RWPE2 (cell line): Measurements from ENCODE around the gene RABL6.

Source experiments
- ATAC-seq: fragments of 200-7000 bp; cut with Tn5 transposase; 3 replicates; pipeline ENCODE4 v1.9.1; 2021; ENCODE audit warnings: low read depth
- DNase-seq: peaks from one replicate; pipeline ENCODE4 v3.0.0-alpha.2; 2020; ENCODE audit warnings: low spot score
- H3K27ac ChIP-seq: fragments of 450-650 bp; 2 replicates; pipeline ENCODE4 v1.5.1; 2017; ENCODE audit warnings: mild to moderate bottlenecking; ENCODE audit not compliant: poor library complexity, severe bottlenecking
- H3K27me3 ChIP-seq: fragments of 250-450 bp; sonication (Bioruptor Pico); 2 replicates; pipeline ENCODE4 v1.5.1; 2021; ENCODE audit warnings: mild to moderate bottlenecking, moderate library complexity; ENCODE audit not compliant: insufficient read depth, poor library complexity, severe bottlenecking
- H3K36me3 ChIP-seq: fragments of 250-450 bp; sonication (Bioruptor Pico); 2 replicates; pipeline ENCODE4 v1.5.1; 2020; ENCODE audit warnings: low read depth, mild to moderate bottlenecking, moderate library complexity
- H3K4me1 ChIP-seq: fragments of 250-450 bp; sonication (Bioruptor Pico); 2 replicates; pipeline ENCODE4 v1.5.1; 2021; ENCODE audit warnings: mild to moderate bottlenecking, moderate library complexity; ENCODE audit not compliant: insufficient read depth, poor library complexity, severe bottlenecking
- H3K4me3 ChIP-seq: fragments of 250-450 bp; sonication (Bioruptor Pico); 2 replicates; pipeline ENCODE4 v1.5.1; 2021; ENCODE audit warnings: mild to moderate bottlenecking, moderate library complexity; ENCODE audit not compliant: severe bottlenecking
- H3K9me3 ChIP-seq: fragments of 250-450 bp; sonication (Bioruptor Pico); 2 replicates; pipeline ENCODE4 v1.5.1; 2021; ENCODE audit warnings: mild to moderate bottlenecking, moderate library complexity; ENCODE audit not compliant: severe bottlenecking
- TF ChIP-seq, protein P1 (sequence below): fragments of 450-650 bp; IDR thresholded peaks from one replicate; pipeline ENCODE4 v1.5.1; 2017; ENCODE audit warnings: mild to moderate bottlenecking, moderate library complexity; ENCODE audit not compliant: poor library complexity, severe bottlenecking

Gene RABL6

DNA sequence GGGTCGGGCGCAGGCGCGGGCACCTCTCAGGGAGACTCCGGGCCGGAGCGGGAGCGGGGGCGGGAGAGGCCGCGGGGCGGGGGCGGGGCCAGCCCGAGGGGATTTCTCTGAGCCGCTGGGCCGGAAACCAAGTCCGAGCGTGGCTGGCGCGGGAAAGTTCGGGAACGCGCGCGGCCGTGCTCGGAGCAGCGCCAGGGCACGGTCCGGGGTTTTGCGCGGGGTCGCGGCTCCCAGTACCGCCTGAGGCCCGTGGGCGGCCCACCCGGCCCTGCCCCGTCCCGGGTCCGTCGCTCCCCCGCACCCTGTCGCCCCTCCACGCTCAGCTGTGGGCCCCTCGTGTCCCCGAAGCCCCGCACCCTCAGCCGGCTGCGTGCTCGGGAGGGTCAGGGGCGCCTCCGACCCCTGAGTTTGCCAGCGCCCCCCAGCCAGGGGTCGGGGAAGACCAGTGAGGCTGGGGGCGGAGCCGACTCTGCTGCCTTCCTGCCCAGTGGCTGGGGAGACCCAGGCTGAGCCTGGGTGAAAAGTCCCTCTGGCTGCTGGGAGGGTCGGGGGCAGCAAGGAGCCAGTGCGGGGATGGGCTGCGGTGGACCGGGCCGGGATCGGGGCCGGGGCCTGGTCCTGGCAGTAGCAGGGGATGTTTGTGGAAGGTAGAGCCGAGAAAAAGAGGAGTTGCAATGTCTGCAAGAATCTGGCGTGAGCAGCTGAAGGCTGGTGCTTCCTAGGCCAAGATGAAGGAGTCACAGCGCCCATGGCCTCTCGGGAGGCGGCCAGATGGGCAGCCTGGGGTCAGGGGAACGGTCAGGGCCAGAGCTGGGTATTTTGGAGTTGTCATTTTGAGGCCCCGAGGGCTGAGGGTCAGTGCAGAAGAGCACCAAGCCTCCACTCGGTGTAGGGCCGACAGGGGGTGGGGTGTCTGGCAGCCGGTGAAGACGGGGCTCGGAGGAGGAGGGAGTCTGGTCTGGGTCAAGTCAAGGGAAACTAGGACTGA lies 79.2 kb downstream of the RABL6 start:
- TF ChIP-seq, protein P1, sequence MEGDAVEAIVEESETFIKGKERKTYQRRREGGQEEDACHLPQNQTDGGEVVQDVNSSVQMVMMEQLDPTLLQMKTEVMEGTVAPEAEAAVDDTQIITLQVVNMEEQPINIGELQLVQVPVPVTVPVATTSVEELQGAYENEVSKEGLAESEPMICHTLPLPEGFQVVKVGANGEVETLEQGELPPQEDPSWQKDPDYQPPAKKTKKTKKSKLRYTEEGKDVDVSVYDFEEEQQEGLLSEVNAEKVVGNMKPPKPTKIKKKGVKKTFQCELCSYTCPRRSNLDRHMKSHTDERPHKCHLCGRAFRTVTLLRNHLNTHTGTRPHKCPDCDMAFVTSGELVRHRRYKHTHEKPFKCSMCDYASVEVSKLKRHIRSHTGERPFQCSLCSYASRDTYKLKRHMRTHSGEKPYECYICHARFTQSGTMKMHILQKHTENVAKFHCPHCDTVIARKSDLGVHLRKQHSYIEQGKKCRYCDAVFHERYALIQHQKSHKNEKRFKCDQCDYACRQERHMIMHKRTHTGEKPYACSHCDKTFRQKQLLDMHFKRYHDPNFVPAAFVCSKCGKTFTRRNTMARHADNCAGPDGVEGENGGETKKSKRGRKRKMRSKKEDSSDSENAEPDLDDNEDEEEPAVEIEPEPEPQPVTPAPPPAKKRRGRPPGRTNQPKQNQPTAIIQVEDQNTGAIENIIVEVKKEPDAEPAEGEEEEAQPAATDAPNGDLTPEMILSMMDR: no peak
- H3K36me3 ChIP-seq: peaks cover 23% of the 10 kb centered on the region
- H3K9me3 ChIP-seq: no peaks in the 10 kb centered on the region
- H3K27me3 ChIP-seq: no peaks in the 10 kb centered on the region
- peak overlapping the region; percentile 62 for H3K4me3 ChIP-seq
- peak overlapping the region; percentile 68 for H3K27ac ChIP-seq
- no peaks in the 10 kb centered on the region for H3K4me1 ChIP-seq
- no peak for DNase-seq
- no peak for ATAC-seq

DNA sequence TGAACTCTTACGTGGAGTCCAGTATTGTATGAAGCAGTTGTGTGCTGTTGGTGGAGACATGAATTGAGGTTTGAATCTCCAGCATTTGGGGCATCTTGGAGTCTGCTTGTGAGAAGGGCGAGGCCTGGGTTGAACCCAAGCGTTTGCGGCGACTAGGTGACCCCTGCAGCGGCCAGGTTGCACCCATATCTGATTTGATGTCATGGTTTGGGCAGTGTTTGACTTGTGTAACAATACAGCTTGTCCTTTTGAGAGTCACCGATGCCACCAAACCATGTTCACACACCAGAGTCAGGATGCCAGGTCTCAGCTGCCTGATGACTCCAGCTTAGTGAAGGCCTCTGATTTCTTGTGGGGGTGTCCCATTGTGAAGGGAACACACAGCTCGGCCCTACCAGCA lies 80.7 kb downstream of the RABL6 start:
- DNase-seq (no peak), ATAC-seq (no peak)
- Histone ChIP-seq H3K4me1 (no peaks in the 10 kb centered on the region), H3K4me3 (no peak overlapping the region), H3K36me3 (peaks cover 33% of the 10 kb centered on the region), H3K27ac (no peak overlapping the region), H3K9me3 (no peaks in the 10 kb centered on the region), H3K27me3 (no peaks in the 10 kb centered on the region)
- TF ChIP-seq, protein P1: no peak

DNA sequence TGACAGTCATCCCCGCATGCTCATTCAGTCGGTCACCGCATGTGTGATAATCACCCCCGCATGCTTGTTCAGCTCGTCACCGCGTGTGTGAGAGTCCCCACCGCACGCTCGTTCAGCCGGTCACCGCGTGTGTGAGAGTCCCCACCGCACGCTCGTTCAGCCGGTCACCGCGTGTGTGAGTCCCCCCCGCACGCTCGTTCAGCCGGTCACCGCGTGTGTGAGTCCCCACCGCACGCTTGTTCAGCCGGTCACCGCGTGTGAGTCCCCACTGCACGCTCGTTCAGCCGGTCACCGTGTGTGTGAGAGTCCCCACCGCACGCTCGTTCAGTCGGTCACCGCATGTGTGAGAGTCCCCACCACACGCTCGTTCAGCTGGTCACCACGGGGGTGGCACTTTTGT lies 82.1 kb downstream of the RABL6 start:
- DNase-seq (no peak), ATAC-seq (no peak)
- no peak overlapping the region for H3K4me3 ChIP-seq
- H3K9me3 ChIP-seq: no peaks in the 10 kb centered on the region
- no peaks in the 10 kb centered on the region for H3K27me3 ChIP-seq
- H3K4me1 ChIP-seq: no peaks in the 10 kb centered on the region
- no peak overlapping the region for H3K27ac ChIP-seq
- TF ChIP-seq, protein P1: no peak
- peaks cover 33% of the 10 kb centered on the region for H3K36me3 ChIP-seq

DNA sequence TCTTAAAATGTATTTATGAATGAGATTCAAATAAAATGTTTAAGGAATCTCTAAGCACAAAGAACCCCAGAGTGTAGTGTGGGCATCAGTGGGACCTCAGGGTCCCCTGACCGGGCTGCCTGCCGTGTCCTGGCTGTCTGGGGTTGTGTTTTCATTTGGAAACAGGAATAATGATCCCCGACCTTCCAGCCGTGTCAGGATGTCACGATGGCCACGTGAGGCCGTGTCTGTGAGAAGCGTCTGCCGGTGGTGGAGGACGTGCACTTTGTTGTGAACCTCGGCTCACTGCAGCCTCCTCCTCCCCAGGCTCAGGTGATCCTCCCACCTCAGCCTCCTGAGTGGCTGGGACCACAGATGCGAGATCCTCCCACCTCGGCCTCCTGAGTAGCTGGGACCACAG lies 82.9 kb downstream of the RABL6 start:
- Histone ChIP-seq H3K4me1 (no peaks in the 10 kb centered on the region), H3K27me3 (no peaks in the 10 kb centered on the region), H3K27ac (no peak overlapping the region), H3K36me3 (peaks cover 36% of the 10 kb centered on the region), H3K9me3 (no peaks in the 10 kb centered on the region), H3K4me3 (no peak overlapping the region)
- no peak for DNase-seq
- TF ChIP-seq, protein P1: no peak
- no peak for ATAC-seq
